ENCODE results near the gene DLGAP4. TPM values are rescaled to one million over a fixed set of nuclear protein-coding genes. Genes with fewer than 3 reads are reported as not detected.

The DLGAP4 gene
- total RNA-seq, 1 donor = 18.1 TPM

- TF ChIP-seq, protein P1, sequence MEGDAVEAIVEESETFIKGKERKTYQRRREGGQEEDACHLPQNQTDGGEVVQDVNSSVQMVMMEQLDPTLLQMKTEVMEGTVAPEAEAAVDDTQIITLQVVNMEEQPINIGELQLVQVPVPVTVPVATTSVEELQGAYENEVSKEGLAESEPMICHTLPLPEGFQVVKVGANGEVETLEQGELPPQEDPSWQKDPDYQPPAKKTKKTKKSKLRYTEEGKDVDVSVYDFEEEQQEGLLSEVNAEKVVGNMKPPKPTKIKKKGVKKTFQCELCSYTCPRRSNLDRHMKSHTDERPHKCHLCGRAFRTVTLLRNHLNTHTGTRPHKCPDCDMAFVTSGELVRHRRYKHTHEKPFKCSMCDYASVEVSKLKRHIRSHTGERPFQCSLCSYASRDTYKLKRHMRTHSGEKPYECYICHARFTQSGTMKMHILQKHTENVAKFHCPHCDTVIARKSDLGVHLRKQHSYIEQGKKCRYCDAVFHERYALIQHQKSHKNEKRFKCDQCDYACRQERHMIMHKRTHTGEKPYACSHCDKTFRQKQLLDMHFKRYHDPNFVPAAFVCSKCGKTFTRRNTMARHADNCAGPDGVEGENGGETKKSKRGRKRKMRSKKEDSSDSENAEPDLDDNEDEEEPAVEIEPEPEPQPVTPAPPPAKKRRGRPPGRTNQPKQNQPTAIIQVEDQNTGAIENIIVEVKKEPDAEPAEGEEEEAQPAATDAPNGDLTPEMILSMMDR (IDR thresholded peaks at IDR 0.05; ENCODE audit: extremely low read depth, low read depth, low read length) = no peak
- no peaks in the 10 kb centered on the region for H3K4me1 ChIP-seq (ENCODE audit: insufficient read depth, low read length)
- H3K4me2 ChIP-seq (ENCODE audit: insufficient read depth, low read length) = no peak overlapping the region
- H3K9me3 ChIP-seq (ENCODE audit: low read depth, low read length) = no peaks in the 10 kb centered on the region
- H2AFZ ChIP-seq (ENCODE audit: low read length) = no peak overlapping the region
- no peak overlapping the region for H3K4me3 ChIP-seq (ENCODE audit: insufficient read depth, low read length)
- H3K79me2 ChIP-seq (ENCODE audit: insufficient read depth, low read length) = no peaks in the 10 kb centered on the region
- H3K27me3 ChIP-seq (ENCODE audit: insufficient read depth, low read length) = no peaks in the 10 kb centered on the region
- H3K36me3 ChIP-seq (ENCODE audit: insufficient read depth, low read length) = peaks cover 19% of the 10 kb centered on the region
- H4K20me1 ChIP-seq (ENCODE audit: insufficient read depth, low read length) = no peaks in the 10 kb centered on the region
- H3K27ac ChIP-seq (ENCODE audit: low read depth, low read length) = no peak overlapping the region
- DNase-seq (ENCODE audit: insufficient read length, low spot score, missing footprints) = no peak
These were observed 226.2 kb downstream of the DLGAP4 start for GRCh38 chr20:36532388-36532787.

DNA sequence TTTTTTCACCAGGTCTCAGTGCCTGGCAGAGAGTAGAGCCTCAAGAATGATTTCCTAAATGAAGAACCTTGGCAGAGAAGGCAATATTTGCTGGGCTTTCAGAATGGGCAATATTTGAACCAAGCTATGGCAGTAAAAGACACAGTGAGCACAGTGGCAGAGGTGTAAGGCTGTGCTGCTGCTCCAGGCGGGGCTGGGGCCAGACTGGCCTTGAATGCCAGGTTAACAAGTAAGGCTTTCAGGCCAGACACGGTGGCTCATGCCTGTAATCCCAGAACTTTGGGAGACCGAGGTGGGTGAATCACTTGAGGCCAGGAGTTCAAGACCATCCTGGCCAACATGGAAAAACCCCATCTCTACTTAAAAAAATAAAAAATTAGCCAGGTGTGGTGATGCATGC is 226.7 kb downstream of the DLGAP4 start:
- TF ChIP-seq, protein P1 (IDR thresholded peaks at IDR 0.05; ENCODE audit: extremely low read depth, low read depth, low read length) = no peak
- no peak for DNase-seq (ENCODE audit: insufficient read length, low spot score, missing footprints)
- Histone ChIP-seq H3K36me3 (ENCODE audit: insufficient read depth, low read length) (peaks cover 15% of the 10 kb centered on the region), H2AFZ (ENCODE audit: low read length) (no peak overlapping the region), H3K79me2 (ENCODE audit: insufficient read depth, low read length) (no peaks in the 10 kb centered on the region), H3K27me3 (ENCODE audit: insufficient read depth, low read length) (no peaks in the 10 kb centered on the region), H3K27ac (ENCODE audit: low read depth, low read length) (no peak overlapping the region), H3K4me2 (ENCODE audit: insufficient read depth, low read length) (no peak overlapping the region), H3K4me3 (ENCODE audit: insufficient read depth, low read length) (no peak overlapping the region), H4K20me1 (ENCODE audit: insufficient read depth, low read length) (no peaks in the 10 kb centered on the region), H3K9me3 (ENCODE audit: low read depth, low read length) (no peaks in the 10 kb centered on the region), H3K4me1 (ENCODE audit: insufficient read depth, low read length) (no peaks in the 10 kb centered on the region)

GRCh38 chr20:36538026-36538722 is 232.0 kb downstream of the DLGAP4 start:
- Histone ChIP-seq H2AFZ (ENCODE audit: low read length) (no peak overlapping the region), H3K4me3 (ENCODE audit: insufficient read depth, low read length) (no peak overlapping the region), H3K27ac (ENCODE audit: low read depth, low read length) (no peak overlapping the region), H3K4me1 (ENCODE audit: insufficient read depth, low read length) (peaks cover 24% of the 10 kb centered on the region), H3K27me3 (ENCODE audit: insufficient read depth, low read length) (no peaks in the 10 kb centered on the region), H3K79me2 (ENCODE audit: insufficient read depth, low read length) (peaks cover 19% of the 10 kb centered on the region), H3K9me3 (ENCODE audit: low read depth, low read length) (no peaks in the 10 kb centered on the region), H3K4me2 (ENCODE audit: insufficient read depth, low read length) (no peak overlapping the region), H3K36me3 (ENCODE audit: insufficient read depth, low read length) (no peaks in the 10 kb centered on the region), H4K20me1 (ENCODE audit: insufficient read depth, low read length) (peaks cover 15% of the 10 kb centered on the region)
- peak; percentile 26 for DNase-seq (ENCODE audit: insufficient read length, low spot score, missing footprints)
- TF ChIP-seq, protein P1 (IDR thresholded peaks at IDR 0.05; ENCODE audit: extremely low read depth, low read depth, low read length) = no peak

- H3K36me3 ChIP-seq (ENCODE audit: insufficient read depth, low read length) = peaks cover 13% of the 10 kb centered on the region
- H2AFZ ChIP-seq (ENCODE audit: low read length) = peak overlapping the region; percentile 45
- no peak for DNase-seq (ENCODE audit: insufficient read length, low spot score, missing footprints)
- no peaks in the 10 kb centered on the region for H3K27me3 ChIP-seq (ENCODE audit: insufficient read depth, low read length)
- peaks cover 34% of the 10 kb centered on the region for H4K20me1 ChIP-seq (ENCODE audit: insufficient read depth, low read length)
- TF ChIP-seq, protein P1 (IDR thresholded peaks at IDR 0.05; ENCODE audit: extremely low read depth, low read depth, low read length) = no peak
- peak overlapping the region; percentile 40 for H3K27ac ChIP-seq (ENCODE audit: low read depth, low read length)
- peak overlapping the region; percentile 99 for H3K4me3 ChIP-seq (ENCODE audit: insufficient read depth, low read length)
- H3K4me2 ChIP-seq (ENCODE audit: insufficient read depth, low read length) = peak overlapping the region; percentile 94
- H3K4me1 ChIP-seq (ENCODE audit: insufficient read depth, low read length) = peaks cover 42% of the 10 kb centered on the region
- peaks cover 40% of the 10 kb centered on the region for H3K79me2 ChIP-seq (ENCODE audit: insufficient read depth, low read length)
- H3K9me3 ChIP-seq (ENCODE audit: low read depth, low read length) = no peaks in the 10 kb centered on the region
These were observed 234.5 kb downstream of the DLGAP4 start for GRCh38 chr20:36540551-36541211.

Measured in osteoblast (primary cell).